Cardiac muscle cell (in vitro differentiated cells and primary cell): ENCODE measurements around the gene ALK. TPM values are rescaled to one million over a fixed set of nuclear protein-coding genes. Genes with fewer than 3 reads are reported as not detected.

Source experiments
- DNase-seq, 2 donors: peaks; one replicate each; pipeline versions ENCODE4 v3.0.0 to v3.0.0-alpha.2; 2010 to 2017; ENCODE audit warnings: low read depth in 1 of 2, low spot score in 1 of 2
- H3K27ac ChIP-seq: fragments of 200-600 bp; sonication (generic); 2 replicates; pipeline ENCODE4 v1.5.1; 2016
- H3K27me3 ChIP-seq: fragments of 200-600 bp; sonication (generic); 2 replicates; pipeline ENCODE4 v1.6.0; 2016; ENCODE audit warnings: control low read depth
- H3K36me3 ChIP-seq: fragments of 200-600 bp; sonication (generic); 2 replicates; pipeline ENCODE4 v1.5.1; 2016; ENCODE audit warnings: control low read depth
- H3K4me1 ChIP-seq: fragments of 200-600 bp; sonication (generic); 2 replicates; pipeline ENCODE4 v1.8.1; 2017; ENCODE audit warnings: low read depth, mild to moderate bottlenecking, mixed run types
- H3K4me3 ChIP-seq: fragments of 200-600 bp; sonication (generic); 2 replicates; pipeline ENCODE4 v1.5.1; 2016; ENCODE audit warnings: mild to moderate bottlenecking
- H3K9me3 ChIP-seq: fragments of 200-600 bp; sonication (generic); 2 replicates; pipeline ENCODE4 v1.5.1; 2017; ENCODE audit warnings: low read depth, mild to moderate bottlenecking, control low read depth
- polyA plus RNA-seq: library from polyadenylated mRNA; unstranded; fragments of >200 nt; fragmentation: Nextera tagmentation; extraction: Ambion mirVana; gene quantifications from 2 replicates; pipeline ENCODE4 v1.2.1, GENCODE V29; 2016
- total RNA-seq: library from RNA; depleted of rRNA; stranded (reverse); fragments of >200 nt; gene quantifications from 2 replicates; pipeline ENCODE4 v1.2.3, GENCODE V29; 2016
- TF ChIP-seq, protein P1 (sequence below): IDR thresholded peaks from 2 replicates; pipeline ENCODE4 v1.5.1; 2012; ENCODE audit warnings: low read depth, mild to moderate bottlenecking, low read length

Gene ALK
- total and polyA plus RNA-seq, 2 experiments from 2014 or later = 1.8 to 4.3 TPM

DNA sequence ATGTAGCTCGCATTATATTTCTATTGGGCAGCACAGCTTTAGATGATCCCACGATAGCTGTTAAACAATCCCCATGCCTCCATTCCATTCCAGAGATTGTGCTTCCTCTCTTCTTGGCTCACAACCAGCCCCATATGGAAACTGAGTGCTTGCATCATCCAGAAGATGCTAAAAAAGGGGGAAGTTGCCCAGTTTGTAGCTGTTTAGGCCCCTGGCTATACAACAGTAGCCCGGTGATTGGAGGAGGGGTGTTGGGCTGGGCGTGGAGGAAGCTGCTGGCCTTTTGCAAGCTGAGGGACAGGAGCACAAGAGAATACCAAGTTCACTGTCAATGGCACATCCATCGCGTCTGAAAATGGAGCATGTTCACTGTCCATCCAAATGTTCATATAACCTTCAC is 360.2 kb downstream of the ALK start:
- Histone ChIP-seq H3K36me3 (no peaks in the 10 kb centered on the region), H3K4me1 (peaks cover 9% of the 10 kb centered on the region), H3K27ac (no peak overlapping the region), H3K27me3 (no peaks in the 10 kb centered on the region), H3K9me3 (no peaks in the 10 kb centered on the region), H3K4me3 (no peak overlapping the region)
- TF ChIP-seq, protein P1, sequence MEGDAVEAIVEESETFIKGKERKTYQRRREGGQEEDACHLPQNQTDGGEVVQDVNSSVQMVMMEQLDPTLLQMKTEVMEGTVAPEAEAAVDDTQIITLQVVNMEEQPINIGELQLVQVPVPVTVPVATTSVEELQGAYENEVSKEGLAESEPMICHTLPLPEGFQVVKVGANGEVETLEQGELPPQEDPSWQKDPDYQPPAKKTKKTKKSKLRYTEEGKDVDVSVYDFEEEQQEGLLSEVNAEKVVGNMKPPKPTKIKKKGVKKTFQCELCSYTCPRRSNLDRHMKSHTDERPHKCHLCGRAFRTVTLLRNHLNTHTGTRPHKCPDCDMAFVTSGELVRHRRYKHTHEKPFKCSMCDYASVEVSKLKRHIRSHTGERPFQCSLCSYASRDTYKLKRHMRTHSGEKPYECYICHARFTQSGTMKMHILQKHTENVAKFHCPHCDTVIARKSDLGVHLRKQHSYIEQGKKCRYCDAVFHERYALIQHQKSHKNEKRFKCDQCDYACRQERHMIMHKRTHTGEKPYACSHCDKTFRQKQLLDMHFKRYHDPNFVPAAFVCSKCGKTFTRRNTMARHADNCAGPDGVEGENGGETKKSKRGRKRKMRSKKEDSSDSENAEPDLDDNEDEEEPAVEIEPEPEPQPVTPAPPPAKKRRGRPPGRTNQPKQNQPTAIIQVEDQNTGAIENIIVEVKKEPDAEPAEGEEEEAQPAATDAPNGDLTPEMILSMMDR = no peak
- peak in 1 of 2 donors; percentile 31 for DNase-seq

DNA sequence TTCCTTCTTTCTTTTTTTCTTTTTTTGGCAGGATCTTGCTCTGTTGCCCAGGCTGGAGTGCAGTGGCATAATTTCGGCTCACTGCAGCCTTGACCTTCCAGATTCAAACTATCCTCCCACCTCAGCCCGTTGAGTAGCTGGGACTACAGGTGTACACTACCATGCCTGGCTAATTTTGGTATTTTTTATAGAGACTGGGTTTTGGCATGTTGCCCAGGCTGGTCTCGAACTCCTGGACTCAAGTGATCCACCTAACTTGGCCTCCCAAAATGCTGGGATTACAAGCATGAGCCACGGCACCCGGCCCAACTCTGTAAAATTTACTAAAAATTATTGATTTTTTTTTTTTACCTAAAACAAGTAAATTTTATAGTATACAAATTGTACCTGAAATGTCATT is 360.8 kb downstream of the ALK start:
- no peak overlapping the region for H3K4me3 ChIP-seq
- peaks cover 9% of the 10 kb centered on the region for H3K4me1 ChIP-seq
- H3K36me3 ChIP-seq = no peaks in the 10 kb centered on the region
- H3K9me3 ChIP-seq = no peaks in the 10 kb centered on the region
- H3K27ac ChIP-seq = no peak overlapping the region
- H3K27me3 ChIP-seq = no peaks in the 10 kb centered on the region
- DNase-seq = no peak
- TF ChIP-seq, protein P1 = no peak

DNA sequence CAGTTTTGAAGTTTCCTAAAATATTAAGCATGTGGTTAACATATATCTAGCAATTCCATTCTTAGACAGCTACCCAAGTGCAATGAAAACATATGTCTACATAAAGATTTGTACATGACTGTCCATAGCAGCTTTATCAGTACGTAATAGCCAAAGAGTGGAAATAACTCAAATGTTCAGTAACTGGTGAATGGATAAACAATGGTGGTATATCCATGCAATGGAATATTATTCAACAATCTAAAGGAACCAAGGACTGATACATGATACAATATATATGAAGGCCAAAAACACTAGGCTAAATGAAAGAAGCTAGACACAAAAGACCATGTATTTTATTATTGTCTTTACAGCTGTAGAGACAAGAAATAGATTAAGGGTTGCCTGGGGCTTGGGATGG is 361.4 kb downstream of the ALK start:
- H3K4me3 ChIP-seq = no peak overlapping the region
- peaks cover 9% of the 10 kb centered on the region for H3K4me1 ChIP-seq
- no peak for DNase-seq
- no peaks in the 10 kb centered on the region for H3K9me3 ChIP-seq
- no peaks in the 10 kb centered on the region for H3K36me3 ChIP-seq
- H3K27ac ChIP-seq = no peak overlapping the region
- H3K27me3 ChIP-seq = no peaks in the 10 kb centered on the region
- TF ChIP-seq, protein P1 = no peak

DNA sequence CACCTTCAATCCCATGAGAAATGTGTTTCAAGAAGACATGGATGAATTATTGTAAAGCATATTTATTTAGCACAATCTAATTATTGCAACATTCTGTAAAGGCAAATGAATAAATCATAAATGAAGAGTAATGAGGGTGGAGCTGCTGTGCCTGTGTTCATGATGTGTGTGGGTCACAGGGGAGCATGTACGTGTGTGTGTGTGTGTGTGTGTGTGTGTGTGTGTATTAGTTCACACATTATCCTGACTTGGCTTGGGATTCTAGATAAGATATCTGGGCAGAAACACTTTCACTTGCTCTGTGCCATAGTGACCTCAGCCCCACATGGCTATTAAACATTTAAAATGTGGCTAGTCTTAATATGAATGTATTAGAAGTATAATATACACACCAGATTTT is 361.8 kb downstream of the ALK start:
- TF ChIP-seq, protein P1 = no peak
- H3K27ac ChIP-seq = no peak overlapping the region
- no peaks in the 10 kb centered on the region for H3K27me3 ChIP-seq
- H3K4me3 ChIP-seq = no peak overlapping the region
- no peaks in the 10 kb centered on the region for H3K36me3 ChIP-seq
- no peaks in the 10 kb centered on the region for H3K9me3 ChIP-seq
- no peak for DNase-seq
- peaks cover 6% of the 10 kb centered on the region for H3K4me1 ChIP-seq

DNA sequence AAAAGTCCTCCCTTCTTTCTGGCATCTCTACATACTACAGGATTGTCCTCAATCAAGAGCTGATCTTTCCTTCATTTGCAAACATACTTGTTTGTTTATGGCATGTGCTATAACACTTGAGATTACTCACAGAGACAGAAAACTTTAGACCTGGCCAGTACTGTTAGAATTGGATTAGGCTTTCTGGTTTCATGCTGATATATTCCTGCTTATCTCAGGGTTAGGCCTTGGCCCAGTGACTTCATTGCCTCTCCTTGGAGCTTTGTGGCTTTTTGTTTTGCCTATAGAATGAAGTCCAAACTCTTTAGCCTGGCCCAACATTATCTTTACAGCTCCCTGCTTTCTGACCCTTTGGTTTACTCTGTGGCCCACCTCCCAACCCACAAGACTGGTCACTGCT is 363.3 kb downstream of the ALK start:
- Histone ChIP-seq H3K4me3 (no peak overlapping the region), H3K27me3 (no peaks in the 10 kb centered on the region), H3K4me1 (no peaks in the 10 kb centered on the region), H3K27ac (no peak overlapping the region), H3K36me3 (no peaks in the 10 kb centered on the region), H3K9me3 (no peaks in the 10 kb centered on the region)
- no peak for DNase-seq
- TF ChIP-seq, protein P1 = no peak

DNA sequence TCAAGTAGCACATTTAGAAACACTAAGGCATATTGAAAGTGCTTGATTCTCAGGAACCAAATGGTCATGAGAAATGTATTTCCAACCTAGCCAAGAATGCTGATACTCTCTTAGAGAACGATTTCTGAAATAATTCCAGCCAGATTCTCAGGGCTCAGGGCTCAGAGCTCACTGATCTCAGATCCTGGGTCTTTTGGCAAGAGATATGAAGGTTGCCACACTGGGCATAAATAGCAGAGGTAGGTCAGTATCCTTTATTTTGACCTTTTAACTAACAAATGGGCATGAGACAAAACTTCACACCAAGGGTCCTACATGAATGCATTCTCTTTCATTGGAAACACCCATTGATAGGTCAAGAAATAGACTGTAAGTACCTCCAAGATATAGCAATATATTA is 364.1 kb downstream of the ALK start:
- no peak overlapping the region for H3K4me3 ChIP-seq
- no peaks in the 10 kb centered on the region for H3K27me3 ChIP-seq
- H3K27ac ChIP-seq = no peak overlapping the region
- TF ChIP-seq, protein P1 = no peak
- no peak for DNase-seq
- no peaks in the 10 kb centered on the region for H3K4me1 ChIP-seq
- no peaks in the 10 kb centered on the region for H3K9me3 ChIP-seq
- H3K36me3 ChIP-seq = no peaks in the 10 kb centered on the region
